UCSD-AML1 (cell line): ENCODE results near the gene SPATS2L.
"Not testable (repeated sequence)": the region's sequence is repeated elsewhere in the genome, so short reads cannot be mapped to it uniquely, and the experiment has no call there.

Experiments used
- DNase-seq: peaks from one replicate; lab custom pipeline; 2025; ENCODE audit not compliant: unreplicated experiment; lab: John Stamatoyannopoulos, UW

SPATS2L gene

GRCh38 chr2:200319548-200320337, 13.2 kb downstream of the SPATS2L start:
- no peak for DNase-seq

GRCh38 chr2:200320344-200320743, 13.9 kb downstream of the SPATS2L start:
- DNase-seq, result no peak

- no peak for DNase-seq
Measured at GRCh38 chr2:200320991-200321390, 14.5 kb downstream of the SPATS2L start.

GRCh38 chr2:200321780-200322534, 15.5 kb downstream of the SPATS2L start:
- DNase-seq, result no peak

- DNase-seq, result no peak
Measured at GRCh38 chr2:200322607-200323006, 16.1 kb downstream of the SPATS2L start.

- DNase-seq, result no peak
Measured at GRCh38 chr2:200324362-200324761, 17.9 kb downstream of the SPATS2L start.

GRCh38 chr2:200329384-200329783, 22.9 kb downstream of the SPATS2L start:
- DNase-seq, result no peak

- DNase-seq, result no peak
Measured at GRCh38 chr2:200329798-200330197, 23.3 kb downstream of the SPATS2L start.

GRCh38 chr2:200330351-200331060, 24.0 kb downstream of the SPATS2L start:
- no peak for DNase-seq

- DNase-seq, result no peak
Measured at GRCh38 chr2:200331061-200331400, 24.5 kb downstream of the SPATS2L start.

- DNase-seq, result no peak
Measured at GRCh38 chr2:200335657-200336056, 29.2 kb downstream of the SPATS2L start.

GRCh38 chr2:200336980-200337615, 30.6 kb downstream of the SPATS2L start:
- no peak for DNase-seq

- no peak for DNase-seq
Measured at GRCh38 chr2:200337621-200338020, 31.1 kb downstream of the SPATS2L start.

- no peak for DNase-seq
Measured at GRCh38 chr2:200338692-200339091, 32.2 kb downstream of the SPATS2L start.

- DNase-seq, result no peak
Measured at GRCh38 chr2:200340508-200341224, 34.2 kb downstream of the SPATS2L start.

- DNase-seq, result no peak
Measured at GRCh38 chr2:200341376-200341775, 34.9 kb downstream of the SPATS2L start.

- no peak for DNase-seq
Measured at GRCh38 chr2:200342235-200342634, 35.7 kb downstream of the SPATS2L start.

GRCh38 chr2:200342654-200343053, 36.2 kb downstream of the SPATS2L start:
- DNase-seq, result no peak

- DNase-seq, result not testable (repeated sequence)
Measured at GRCh38 chr2:200344202-200344601, 37.7 kb downstream of the SPATS2L start.

GRCh38 chr2:200345975-200346374, 39.5 kb downstream of the SPATS2L start:
- no peak for DNase-seq

- no peak for DNase-seq
Measured at GRCh38 chr2:200347301-200347700, 40.8 kb downstream of the SPATS2L start.
